ENCODE data around the gene ANKFN1.

GRCh38 chr17:56350592-56350991 is 197.3 kb downstream of the ANKFN1 start:
- no peak for TF ChIP-seq CTCF (IDR thresholded peaks at IDR 0.05)
- TF ChIP-seq EZH2phosphoT487 (IDR thresholded peaks at IDR 0.05), result no peak
